GM19467 (cell line): ENCODE measurements around the gene OGT.

Source experiments
- ATAC-seq: cut with Tn5 transposase; IDR thresholded peaks from one replicate; pipeline ENCODE4 v1.9.1; 2021; ENCODE audit warnings: mild to moderate bottlenecking, moderate library complexity; ENCODE audit not compliant: unreplicated experiment

The OGT gene

DNA sequence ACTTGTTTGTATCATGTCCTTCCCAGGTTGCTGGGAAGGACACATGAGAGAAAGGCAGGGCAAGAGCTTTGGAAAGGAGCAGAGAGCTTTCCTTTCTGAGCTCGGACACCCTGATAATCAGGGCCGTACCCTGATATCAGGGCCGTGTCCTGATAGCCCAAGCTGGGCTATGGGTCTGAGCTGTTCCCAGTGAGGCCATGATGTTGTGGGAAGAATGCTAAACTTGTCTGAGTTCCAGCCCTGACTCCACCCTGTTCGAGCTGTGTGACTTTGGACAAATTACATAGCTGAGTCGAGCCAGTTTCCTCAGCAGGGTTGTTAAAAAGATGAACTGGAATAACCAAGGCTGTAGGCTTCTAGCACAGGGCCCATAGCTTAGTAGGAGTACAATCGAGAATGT, 88.7 kb downstream of the OGT start:
- ATAC-seq = no peak

DNA sequence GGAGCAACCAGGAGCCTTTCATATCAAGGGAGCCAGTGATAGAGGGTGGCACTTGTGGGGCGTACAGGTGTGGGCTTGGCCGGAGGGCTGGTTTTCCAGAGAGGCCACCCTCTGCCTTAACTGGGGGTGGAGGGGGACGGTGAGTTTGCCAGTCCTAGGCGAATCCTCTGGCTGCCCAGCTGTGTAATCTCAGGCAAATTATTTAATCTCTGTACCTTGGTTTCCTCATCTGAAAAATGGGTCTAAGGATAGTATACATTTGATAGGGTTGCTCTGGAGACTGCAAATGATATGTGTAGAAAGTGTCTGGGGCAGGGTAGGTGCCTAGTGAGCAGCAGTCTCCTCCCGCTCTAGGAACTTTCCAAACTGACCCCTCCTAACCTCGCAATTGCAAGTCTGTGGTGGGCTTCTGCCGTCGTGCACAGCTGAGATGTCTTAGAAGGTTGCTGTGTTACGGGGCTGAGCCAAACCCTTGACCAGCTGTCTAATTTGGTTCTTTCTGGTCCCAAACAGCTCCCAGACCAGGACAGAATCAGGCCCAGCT, 89.2 kb downstream of the OGT start:
- no peak for ATAC-seq

DNA sequence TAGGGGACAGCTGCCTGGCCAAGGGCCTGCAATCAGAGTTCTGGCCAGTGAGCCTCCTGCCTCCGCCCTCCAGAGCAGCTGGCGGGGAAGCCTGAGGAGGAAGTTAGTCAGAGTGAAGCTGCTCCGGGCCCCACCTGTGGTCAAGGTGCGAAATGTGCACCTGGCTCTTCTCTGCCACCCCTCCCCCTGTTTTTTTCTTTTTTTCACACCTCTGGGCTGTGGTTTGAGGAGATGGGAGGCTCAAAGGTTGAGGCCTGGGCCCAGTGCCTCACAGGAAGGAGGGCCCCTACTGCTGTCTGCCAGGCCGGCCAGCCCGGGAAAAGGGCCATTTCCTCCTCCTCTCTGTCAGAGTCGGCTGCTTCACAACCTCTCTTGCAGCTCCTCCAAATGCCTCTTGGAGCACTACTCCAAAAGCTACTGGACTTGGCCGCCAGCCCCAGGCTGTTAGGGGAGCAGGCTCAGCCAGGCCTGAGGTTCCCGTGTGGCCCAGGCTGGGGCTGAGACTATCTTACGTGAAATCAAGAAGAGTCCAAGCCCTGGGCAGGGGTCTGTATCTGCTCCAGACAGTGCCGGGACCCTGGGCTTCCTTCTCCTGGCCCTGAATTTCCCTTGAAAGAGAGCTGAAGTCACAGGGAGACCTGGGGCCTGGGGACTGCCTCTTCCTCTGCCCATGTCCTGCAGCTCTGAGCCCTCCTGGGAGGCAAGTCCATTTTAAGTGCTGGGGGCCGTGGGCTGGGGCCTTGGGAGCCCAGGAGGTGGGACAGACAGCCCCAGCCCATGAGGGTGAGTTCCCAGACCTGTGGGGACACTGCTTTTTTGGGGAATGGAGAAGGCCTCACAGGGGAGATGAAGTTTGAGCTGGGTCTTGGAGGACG, 89.9 kb downstream of the OGT start:
- peak; percentile 40 for ATAC-seq

DNA sequence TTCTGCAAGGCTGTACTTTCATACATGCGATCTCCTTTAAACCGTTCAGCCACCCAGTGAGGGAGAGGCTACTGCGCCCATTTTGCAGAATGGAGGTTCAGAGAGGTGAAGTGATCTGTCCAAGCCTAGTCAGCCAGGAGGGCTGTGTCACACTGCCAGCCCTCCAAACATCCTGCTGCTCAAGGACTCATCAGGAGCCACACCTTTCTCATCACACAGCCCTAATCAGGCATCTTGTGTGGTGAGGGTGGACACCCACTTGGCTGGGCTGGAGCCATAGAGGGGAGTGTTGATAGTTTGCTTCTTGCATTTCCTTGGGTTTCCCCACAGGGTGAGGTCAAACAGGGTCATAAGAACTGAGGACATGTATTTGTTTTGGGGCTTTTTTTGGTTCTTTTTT, 90.8 kb downstream of the OGT start:
- peak; percentile 32 for ATAC-seq

DNA sequence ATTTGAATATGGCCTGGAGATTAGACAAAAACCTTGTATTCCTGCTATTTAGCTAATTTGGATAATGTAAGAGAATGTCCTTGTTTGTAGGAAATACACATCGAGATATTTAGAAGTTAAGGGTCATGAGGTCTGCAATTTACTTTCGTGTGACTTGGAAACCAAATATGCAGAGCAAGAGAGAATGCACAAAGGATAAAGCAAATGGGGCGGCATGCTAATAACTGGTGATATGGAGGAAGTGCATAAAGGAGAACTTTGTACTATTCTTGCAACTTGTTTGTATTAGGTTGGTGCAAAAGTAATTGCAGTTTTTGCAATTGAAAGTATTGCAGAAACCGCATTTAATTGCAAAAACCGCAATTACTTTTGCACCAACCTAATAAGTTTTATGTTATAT, 92.6 kb downstream of the OGT start:
- no peak for ATAC-seq
